Activated naive CD8-positive, alpha-beta T cell treated with anti-CD3 and anti-CD28 coated beads, Interleukin-2, amount 10 ng/mL, durations not matched to agents 7 days and 5 days (primary cell): ENCODE data around the gene SMIM29. TPM values are rescaled to one million over a fixed set of nuclear protein-coding genes. Genes with fewer than 3 reads are reported as not detected.

Experiments
- ATAC-seq: fragments of 150-1000 bp; cut with Tn5 transposase; one replicate; pipeline ENCODE4 v1.10.0; 2021; ENCODE audit warnings: low read depth, moderate library complexity
- POLR2A ChIA-PET: fragments of 350-600 bp; sonication (Branson Sonifier 250); formaldehyde crosslinking; loops from one replicate; lab custom pipeline; 2021; ENCODE audit warnings: antibody characterized with exemption; lab: Charles Lee
- DNase-seq: peaks from one replicate; pipeline ENCODE4 v3.0.0; 2021
- H3K27ac Mint-ChIP-seq: one replicate; pipeline ENCODE4 v1.8.0; 2022; ENCODE audit warnings: mild to moderate bottlenecking, mixed read lengths
- H3K27me3 Mint-ChIP-seq: one replicate; pipeline ENCODE4 v1.8.0; 2022; ENCODE audit warnings: mild to moderate bottlenecking, moderate library complexity, mixed read lengths
- H3K36me3 Mint-ChIP-seq: one replicate; pipeline ENCODE4 v1.8.0; 2021; ENCODE audit warnings: mild to moderate bottlenecking, mixed read lengths
- H3K4me1 Mint-ChIP-seq: one replicate; pipeline ENCODE4 v1.8.0; 2021; ENCODE audit warnings: mixed read lengths
- H3K4me3 Mint-ChIP-seq: one replicate; pipeline ENCODE4 v1.8.0; 2022; ENCODE audit warnings: mild to moderate bottlenecking, moderate library complexity, mixed read lengths
- H3K9me3 Mint-ChIP-seq: one replicate; pipeline ENCODE4 v1.8.0; 2021; ENCODE audit warnings: mixed read lengths
- total RNA-seq, 2 experiments: library from RNA; stranded (reverse); gene quantifications; one replicate each; pipeline ENCODE4 v1.2.3, GENCODE V29; 2021

SMIM29 gene
- total RNA-seq, 2 experiments from 2014 or later, result 24.4 to 28.3 TPM

DNA sequence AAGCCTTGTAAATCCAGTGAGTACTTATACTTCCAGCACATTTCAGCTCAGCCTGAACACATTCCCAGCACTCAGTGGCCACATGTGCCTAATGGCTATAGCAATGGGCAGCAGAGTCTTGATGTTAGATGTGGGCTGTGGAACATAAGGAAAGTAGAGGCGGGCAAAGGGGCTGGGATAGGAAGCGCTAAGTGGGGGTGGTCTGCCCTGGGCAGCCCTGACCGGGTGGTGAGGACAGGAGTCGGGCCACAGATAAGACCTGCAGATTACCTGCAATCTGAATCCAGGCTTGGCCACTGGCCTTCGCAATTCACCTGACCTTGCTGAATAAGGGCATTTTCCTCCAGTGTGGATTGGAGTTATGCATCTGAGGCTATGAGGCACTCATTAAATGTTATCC, 23.3 kb downstream of the SMIM29 start:
- Mint-ChIP-seq H3K36me3 (no peaks in the 10 kb centered on the region), H3K4me3 (no peak overlapping the region), H3K27ac (no peak overlapping the region), H3K27me3 (no peaks in the 10 kb centered on the region), H3K9me3 (no peaks in the 10 kb centered on the region), H3K4me1 (peaks cover 18% of the 10 kb centered on the region)
- DNase-seq, result no peak
- POLR2A ChIA-PET, result interaction anchor here (0.7 to 3.2 kb wide), 3 partner anchors 11 to 199 kb away, joined by 3 to 45 read pairs (median 3); partner anchors contain the start of gene HMGA1
- no peak for ATAC-seq

GRCh38 chr6:34223956-34224940, 24.6 kb downstream of the SMIM29 start:
- Mint-ChIP-seq H3K36me3 (no peaks in the 10 kb centered on the region), H3K9me3 (no peaks in the 10 kb centered on the region), H3K27me3 (no peaks in the 10 kb centered on the region), H3K4me1 (peaks cover 18% of the 10 kb centered on the region), H3K4me3 (peak overlapping the region; percentile 73), H3K27ac (peak overlapping the region; percentile 86)
- POLR2A ChIA-PET, result interaction anchor here (0.5 to 3.7 kb wide), 13 partner anchors 9 to 202 kb away, joined by 3 to 72 read pairs (median 4); partner anchors contain the start of genes HMGA1, NUDT3, RPS10 and SMIM29
- DNase-seq (peak; percentile 95), ATAC-seq (peak; percentile 97)

DNA sequence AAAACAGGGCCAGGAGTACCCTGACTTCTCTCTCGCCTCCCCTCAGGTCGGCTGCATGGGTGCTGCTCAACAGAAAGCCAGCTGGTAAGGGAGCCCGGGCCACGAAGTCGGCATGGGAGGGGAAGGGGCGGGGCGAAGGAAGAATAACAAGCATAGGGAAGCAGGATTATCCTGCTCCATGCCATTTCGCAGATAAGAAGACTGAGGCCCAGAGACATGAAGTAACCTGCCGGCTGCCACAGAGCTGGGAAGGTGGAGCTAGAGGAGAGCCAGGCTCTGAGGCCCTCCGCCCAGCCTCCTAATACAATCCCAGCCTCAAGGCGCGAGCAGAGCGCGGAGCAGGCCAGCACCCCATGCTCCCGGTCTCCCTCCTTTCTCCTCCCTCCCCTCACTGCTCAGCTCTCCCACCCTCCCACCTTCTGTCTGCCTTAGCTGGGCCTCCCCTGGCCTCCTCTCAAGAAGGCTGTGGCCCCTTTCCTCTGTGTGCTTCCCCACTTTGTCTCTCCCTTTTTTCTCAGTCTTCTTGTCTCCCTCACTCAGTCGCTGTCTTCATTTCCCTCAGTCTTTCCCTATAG, 25.3 kb downstream of the SMIM29 start:
- DNase-seq (no peak), ATAC-seq (no peak)
- Mint-ChIP-seq H3K27me3 (no peaks in the 10 kb centered on the region), H3K36me3 (no peaks in the 10 kb centered on the region), H3K27ac (peak overlapping the region; percentile 86), H3K4me1 (peaks cover 18% of the 10 kb centered on the region), H3K9me3 (no peaks in the 10 kb centered on the region), H3K4me3 (peak overlapping the region; percentile 73)
- POLR2A ChIA-PET, result interaction anchor here (0.5 to 3.7 kb wide), 13 partner anchors 9 to 203 kb away, joined by 3 to 72 read pairs (median 4); partner anchors contain the start of genes HMGA1, NUDT3, RPS10 and SMIM29

- DNase-seq, result no peak
- H3K9me3 Mint-ChIP-seq, result no peaks in the 10 kb centered on the region
- peaks cover 3% of the 10 kb centered on the region for H3K4me1 Mint-ChIP-seq
- H3K27ac Mint-ChIP-seq, result no peak overlapping the region
- H3K36me3 Mint-ChIP-seq, result no peaks in the 10 kb centered on the region
- POLR2A ChIA-PET, result no interaction called here
- no peak overlapping the region for H3K4me3 Mint-ChIP-seq
- H3K27me3 Mint-ChIP-seq, result peaks cover 2% of the 10 kb centered on the region
- ATAC-seq, result no peak
Observed at GRCh38 chr6:34218691-34219090, 30.1 kb downstream of the SMIM29 start.

DNA sequence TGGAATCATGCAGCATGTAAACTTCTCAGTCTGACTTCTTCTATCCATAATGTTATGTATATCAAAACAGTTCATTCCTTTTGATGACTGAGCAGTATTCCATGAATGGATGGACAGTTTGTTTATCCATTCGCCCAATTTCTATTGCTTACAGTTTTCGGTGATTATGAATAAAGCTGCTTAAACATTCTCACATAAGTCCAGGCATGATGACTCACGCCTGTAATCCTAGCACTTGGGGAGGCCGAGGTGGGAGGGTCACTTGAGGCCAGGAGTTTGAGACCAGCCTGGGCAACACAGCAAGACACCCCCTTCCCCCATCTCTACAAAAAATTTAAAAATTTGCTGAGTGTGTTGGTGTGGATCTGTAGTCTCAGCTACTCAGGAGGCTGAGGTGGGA, 35.0 kb downstream of the SMIM29 start:
- Mint-ChIP-seq H3K4me1 (no peaks in the 10 kb centered on the region), H3K9me3 (no peaks in the 10 kb centered on the region), H3K36me3 (no peaks in the 10 kb centered on the region), H3K4me3 (no peak overlapping the region), H3K27me3 (peaks cover 6% of the 10 kb centered on the region), H3K27ac (no peak overlapping the region)
- POLR2A ChIA-PET, result no interaction called here
- ATAC-seq, result no peak
- no peak for DNase-seq

- H3K9me3 Mint-ChIP-seq, result no peaks in the 10 kb centered on the region
- peaks cover 4% of the 10 kb centered on the region for H3K27me3 Mint-ChIP-seq
- peaks cover 17% of the 10 kb centered on the region for H3K4me1 Mint-ChIP-seq
- ATAC-seq, result peak; percentile 45
- no peak overlapping the region for H3K4me3 Mint-ChIP-seq
- POLR2A ChIA-PET, result interaction anchor here (2.2 kb wide), 1 partner anchor 29 kb away, joined by 6 read pairs; the partner anchor contains the start of gene HMGA1
- peak overlapping the region; percentile 11 for H3K27ac Mint-ChIP-seq
- DNase-seq, result no peak
- H3K36me3 Mint-ChIP-seq, result no peaks in the 10 kb centered on the region
Observed at GRCh38 chr6:34207695-34208443, 40.9 kb downstream of the SMIM29 start.

GRCh38 chr6:34206726-34207125, 42.1 kb downstream of the SMIM29 start:
- Mint-ChIP-seq H3K4me1 (peaks cover 17% of the 10 kb centered on the region), H3K36me3 (no peaks in the 10 kb centered on the region)

DNA sequence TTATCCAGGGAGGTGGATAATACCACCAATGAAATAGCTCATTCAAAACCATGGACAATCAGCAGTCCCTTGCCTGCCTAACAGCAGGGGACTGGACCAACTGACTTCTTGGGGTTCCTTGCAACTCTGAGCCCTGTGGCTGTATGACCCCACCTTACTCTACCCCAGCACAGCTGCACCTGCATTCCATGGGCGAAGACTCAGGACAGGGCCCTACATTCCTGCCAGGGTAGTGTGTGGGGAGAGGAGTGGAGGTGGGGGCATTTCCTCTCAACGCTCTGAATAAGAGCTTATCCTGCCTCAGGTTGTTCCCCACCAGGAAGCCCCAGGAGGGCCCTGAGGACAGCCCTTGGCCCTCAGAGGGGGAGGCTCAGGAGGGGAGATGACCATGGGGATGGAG, 42.9 kb downstream of the SMIM29 start:
- Mint-ChIP-seq H3K36me3 (no peaks in the 10 kb centered on the region), H3K27ac (no peak overlapping the region), H3K27me3 (no peaks in the 10 kb centered on the region), H3K9me3 (no peaks in the 10 kb centered on the region), H3K4me3 (no peak overlapping the region), H3K4me1 (peaks cover 17% of the 10 kb centered on the region)
- POLR2A ChIA-PET, result interaction anchor here (2.2 kb wide), 1 partner anchor 31 kb away, joined by 6 read pairs; the partner anchor contains the start of gene HMGA1
- no peak for DNase-seq
- no peak for ATAC-seq

More at GRCh38 chr6:34206726-34207125, 42.1 kb downstream of the SMIM29 start:
- POLR2A ChIA-PET, result interaction anchor here (2.2 kb wide), 1 partner anchor 30 kb away, joined by 6 read pairs; the partner anchor contains the start of gene HMGA1
- ATAC-seq, result no peak
- no peaks in the 10 kb centered on the region for H3K27me3 Mint-ChIP-seq
- H3K4me3 Mint-ChIP-seq, result no peak overlapping the region
- no peak overlapping the region for H3K27ac Mint-ChIP-seq
- no peaks in the 10 kb centered on the region for H3K9me3 Mint-ChIP-seq
- no peak for DNase-seq

- DNase-seq (no peak), ATAC-seq (no peak)
- Mint-ChIP-seq H3K36me3 (no peaks in the 10 kb centered on the region), H3K27ac (no peak overlapping the region), H3K4me3 (no peak overlapping the region), H3K27me3 (no peaks in the 10 kb centered on the region), H3K4me1 (peaks cover 17% of the 10 kb centered on the region), H3K9me3 (no peaks in the 10 kb centered on the region)
- POLR2A ChIA-PET, result interaction anchor here (1.0 kb wide), 1 partner anchor 31 kb away, joined by 3 read pairs; the partner anchor contains the start of gene HMGA1
Observed at GRCh38 chr6:34205466-34205865, 43.3 kb downstream of the SMIM29 start.

- no peak overlapping the region for H3K27ac Mint-ChIP-seq
- POLR2A ChIA-PET, result interaction anchor here (1.0 kb wide), 1 partner anchor 32 kb away, joined by 3 read pairs; the partner anchor contains the start of gene HMGA1
- H3K4me3 Mint-ChIP-seq, result no peak overlapping the region
- H3K4me1 Mint-ChIP-seq, result peaks cover 17% of the 10 kb centered on the region
- DNase-seq (no peak), ATAC-seq (no peak)
- no peaks in the 10 kb centered on the region for H3K27me3 Mint-ChIP-seq
- H3K9me3 Mint-ChIP-seq, result no peaks in the 10 kb centered on the region
- H3K36me3 Mint-ChIP-seq, result no peaks in the 10 kb centered on the region
Observed at GRCh38 chr6:34204693-34205092, 44.1 kb downstream of the SMIM29 start.

DNA sequence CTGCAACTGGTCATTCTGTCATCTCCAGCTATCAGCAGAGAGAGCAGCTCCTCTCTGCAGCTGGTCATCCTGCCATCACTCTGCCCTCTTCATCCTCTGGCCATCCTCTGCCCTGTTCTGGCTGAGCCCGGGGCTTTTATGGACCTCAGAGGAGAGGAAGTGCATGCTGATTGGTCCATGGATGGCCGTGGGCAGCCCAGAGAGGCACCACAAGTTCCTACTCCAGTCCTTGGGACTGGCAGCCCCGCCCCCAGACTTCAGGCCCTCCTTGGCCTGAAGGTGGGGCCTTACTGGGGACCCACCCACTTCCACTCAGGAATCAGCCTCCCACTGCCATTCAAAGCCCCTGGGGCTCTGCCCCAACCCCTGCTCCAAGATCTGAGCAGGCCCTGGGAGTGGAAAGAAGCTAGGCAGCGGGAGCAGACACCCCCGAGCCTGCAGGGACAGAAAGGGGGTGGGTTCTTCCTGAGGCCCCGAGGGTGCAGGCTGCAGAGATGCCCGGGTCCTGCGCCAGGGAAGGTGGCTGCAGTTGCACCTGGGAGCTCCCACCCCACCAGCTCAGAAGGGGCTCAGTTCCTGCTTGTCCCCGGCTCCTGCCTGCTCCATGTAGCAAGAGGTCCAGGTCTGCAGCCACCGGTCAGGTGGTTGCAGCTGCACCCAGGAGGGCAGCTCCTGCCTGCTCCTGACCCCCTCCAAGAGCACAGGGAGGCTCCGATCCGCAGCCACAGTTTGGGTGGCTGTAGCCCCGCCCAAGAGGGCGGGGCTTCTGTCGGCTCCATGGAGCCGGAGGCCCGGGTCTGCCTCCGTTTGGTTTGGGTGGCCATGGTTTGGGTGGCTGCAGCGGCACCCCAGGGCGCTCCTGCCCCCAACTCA, 46.2 kb downstream of the SMIM29 start:
- no peak for DNase-seq
- no peak overlapping the region for H3K27ac Mint-ChIP-seq
- no peaks in the 10 kb centered on the region for H3K9me3 Mint-ChIP-seq
- no peak overlapping the region for H3K4me3 Mint-ChIP-seq
- POLR2A ChIA-PET, result interaction anchor here (0.8 to 3.1 kb wide), 2 partner anchors 34 to 45 kb away, joined by 3 to 13 read pairs; partner anchors contain the start of gene HMGA1
- H3K27me3 Mint-ChIP-seq, result peaks cover 8% of the 10 kb centered on the region
- ATAC-seq, result no peak
- peaks cover 11% of the 10 kb centered on the region for H3K4me1 Mint-ChIP-seq
- no peaks in the 10 kb centered on the region for H3K36me3 Mint-ChIP-seq
